K562 (cell line): Measurements from ENCODE around the gene DNAJB11. TPM values are rescaled to one million over a fixed set of nuclear protein-coding genes. Genes with fewer than 3 reads are reported as not detected.

ENCODE experiments used
- ATAC-seq: fragments of 200-7000 bp; cut with Tn5 transposase; 3 replicates; pipeline ENCODE4 v1.9.1; 2020; ENCODE audit warnings: moderate library complexity
- BruUV-seq: library from RNA; stranded (reverse); fragments of 400-500 nt; replicated peaks from 2 replicates; lab custom pipeline; 2021; lab: Mats Ljungman, UMichigan
- CTCF ChIA-PET: fragments of 300-600 bp; formaldehyde crosslinking; extraction: SDS; loops from one replicate; lab custom pipeline; 2021; ENCODE audit warnings: low intra/inter-chr PET ratio; lab: Yijun Ruan, JAX
- POLR2A ChIA-PET: fragments of 300-600, 350-650 bp; sonication (Branson Sonifier 250); formaldehyde crosslinking; extraction: SDS; loops from one replicate; lab custom pipeline; 2021; ENCODE audit warnings: antibody characterized with exemption, inconsistent platforms; lab: Yijun Ruan, JAX
- DNase-seq, 4 experiments: peaks; one replicate each; pipeline versions ENCODE4 v3.0.0 to v3.0.0-alpha.2; 2011 to 2018; ENCODE audit warnings: low spot score in 3 of 4, mixed read lengths in 3 of 4; ENCODE audit errors: extremely low read depth in 1 of 4
- FAIRE-seq: peaks from 2 replicates; lab custom pipeline; 2011; peaks lifted over from hg19 to GRCh38; lab: Jason Lieb, UNC
- H2AFZ ChIP-seq: 2 replicates; pipeline ENCODE4 v1.6.0; 2011; ENCODE audit warnings: low read depth, low read length, control low read depth, inconsistent platforms
- H3K27ac ChIP-seq: fragments of 200-600 bp; 3 replicates; pipeline ENCODE4 v1.8.0; 2011; ENCODE audit warnings: low read depth, mild to moderate bottlenecking, control low read depth, inconsistent platforms, low read length, moderate library complexity, mixed read lengths; ENCODE audit errors: extremely low read depth
- H3K27me3 ChIP-seq, 2 experiments: fragments of 300-600 bp in 1 of 2; 2 replicates in 1 of 2; 3 replicates in 1 of 2; pipeline versions ENCODE4 v1.6.0 to v1.8.0; 2011; ENCODE audit warnings: inconsistent platforms in 2 of 2, low read length in 2 of 2, mild to moderate bottlenecking in 1 of 2, mixed read lengths in 1 of 2, moderate library complexity in 1 of 2; ENCODE audit not compliant: control insufficient read depth in 2 of 2, insufficient read depth in 2 of 2
- H3K36me3 ChIP-seq: fragments of 300-600 bp; 3 replicates; pipeline ENCODE4 v1.8.0; 2011; ENCODE audit warnings: mild to moderate bottlenecking, low read length, inconsistent platforms; ENCODE audit not compliant: control insufficient read depth, insufficient read depth
- H3K4me1 ChIP-seq, 2 experiments: fragments of 200-600 bp in 1 of 2; replicated peaks in 1 of 2; 2 replicates in 1 of 2; 3 replicates in 1 of 2; pipeline versions ENCODE4 v1.5.1 to v1.8.0; 2011; ENCODE audit warnings: inconsistent platforms in 2 of 2, low read length in 2 of 2, mild to moderate bottlenecking in 1 of 2, mixed read lengths in 1 of 2, moderate library complexity in 1 of 2; ENCODE audit not compliant: control insufficient read depth in 2 of 2, insufficient read depth in 2 of 2
- H3K4me2 ChIP-seq: 2 replicates; pipeline ENCODE4 v1.6.1; 2011; ENCODE audit warnings: low read length, control low read depth, inconsistent platforms, mixed read lengths; ENCODE audit not compliant: insufficient read depth
- H3K4me3 ChIP-seq: fragments of 200-600 bp; sonication (generic), shearing (Covaris generic); 2 replicates; pipeline ENCODE4 v1.5.1; 2016; ENCODE audit warnings: control low read depth, inconsistent platforms
- H3K79me2 ChIP-seq: fragments of 200-600 bp; 3 replicates; pipeline ENCODE4 v1.8.0; 2011; ENCODE audit warnings: low read length, inconsistent platforms; ENCODE audit not compliant: control insufficient read depth, insufficient read depth
- H3K9ac ChIP-seq, 2 experiments: 2 replicates each; pipeline versions ENCODE4 v1.6.0 to v1.6.1; 2011; ENCODE audit warnings: low read depth in 2 of 2, low read length in 2 of 2, control low read depth in 1 of 2, inconsistent platforms in 1 of 2, mild to moderate bottlenecking in 1 of 2, mixed read lengths in 1 of 2; ENCODE audit not compliant: insufficient read depth in 1 of 2
- H3K9me1 ChIP-seq: one replicate; pipeline ENCODE4 v1.6.0; 2011; ENCODE audit warnings: inconsistent platforms, mild to moderate bottlenecking, low read length, moderate library complexity; ENCODE audit not compliant: control insufficient read depth, insufficient read depth
- H3K9me3 ChIP-seq: replicated peaks from 2 replicates; pipeline ENCODE4 v1.5.1; 2011; ENCODE audit warnings: low read depth, low read length, inconsistent platforms; ENCODE audit not compliant: control insufficient read depth, insufficient read depth
- H4K20me1 ChIP-seq: replicated peaks from 2 replicates; pipeline ENCODE4 v1.6.1; 2011; ENCODE audit warnings: low read length, inconsistent platforms, mixed read lengths; ENCODE audit not compliant: control insufficient read depth, insufficient read depth
- CEBPB ChIP-seq: fragments of 450-650 bp; IDR thresholded peaks from 2 replicates; pipeline ENCODE4 v1.6.1; 2016; ENCODE audit warnings: missing genetic modification characterization, missing compliant biosample characterization
- GABPB2 ChIP-seq: fragments of 250-450 bp; sonication (Bioruptor Pico); conservative IDR thresholded peaks from 2 replicates; pipeline ENCODE4 v1.5.1; 2021; ENCODE audit warnings: mild to moderate bottlenecking
- HDGF ChIP-seq: fragments of 450-650 bp; IDR thresholded peaks from 2 replicates; pipeline ENCODE4 v1.6.1; 2016
- HMG20A ChIP-seq: fragments of 450-650 bp; formaldehyde crosslinking; conservative IDR thresholded peaks from 2 replicates; pipeline ENCODE4 v1.4.0; 2020; ENCODE audit warnings: mild to moderate bottlenecking, mixed read lengths
- LARP7 ChIP-seq: fragments of 450-650 bp; IDR thresholded peaks from 2 replicates; pipeline ENCODE4 v1.6.1; 2016
- SLC30A9 ChIP-seq: fragments of 250-450 bp; sonication (Bioruptor Pico); IDR thresholded peaks from 2 replicates; pipeline ENCODE4 v1.8.0; 2022; ENCODE audit warnings: mild to moderate bottlenecking, moderate library complexity
- TCF7 ChIP-seq: sonication (generic); IDR thresholded peaks from 2 replicates; pipeline ENCODE4 v1.6.1; 2016; ENCODE audit warnings: antibody characterized with exemption, borderline replicate concordance
- XRCC5 ChIP-seq: fragments of 200-400 bp; formaldehyde crosslinking; IDR thresholded peaks from 2 replicates; pipeline ENCODE4 v1.6.1; 2017; ENCODE audit warnings: low read depth, mild to moderate bottlenecking, low read length
- ZFPM2 ChIP-seq: fragments of 250-450 bp; sonication (Bioruptor Pico); IDR thresholded peaks from 2 replicates; pipeline ENCODE4 v1.5.1; 2022; ENCODE audit warnings: mild to moderate bottlenecking
- ZNF589 ChIP-seq: fragments of 200-800 bp; sonication (Bioruptor generic); IDR thresholded peaks from 2 replicates; pipeline ENCODE4 v1.6.1; 2016; ENCODE audit warnings: low read depth, missing genetic modification characterization, missing compliant biosample characterization
- WGBS: fragments of 100-300 bp; shearing (Covaris generic); methylation state at CpG from one replicate; pipeline ENCODE4 v1.1.6; 2016; ENCODE audit warnings: low coverage, mixed read lengths; ENCODE audit not compliant: insufficient coverage; ENCODE audit errors: missing lambda C conversion rate; 5-methylcytosine and 5-hydroxymethylcytosine counted together
- in situ Hi-C: fragments of 300-500 bp; cut with MboI; formaldehyde crosslinking; loops from 4 replicates; pipeline ENCODE4 v1.15.0; 2018; ENCODE audit warnings: inconsistent platforms, mixed read lengths
- intact Hi-C: fragments of 100-400 bp; cut with micrococcal nuclease; formaldehyde crosslinking; loops from 2 replicates; pipeline ENCODE4 v1.14.2; 2022
- polyA plus RNA-seq, 8 experiments: library from polyadenylated mRNA; depleted of rRNA in 4 of 8; stranded (reverse) in 5 of 8; unstranded in 3 of 8; fragments of >200 nt; fragmentation: Nextera tagmentation in 2 of 8; fragmentation: Illumina TruSeq in 1 of 8; extraction: Ambion mirVana in 2 of 8; extraction: Trizol in 1 of 8; gene quantifications; 2 replicates each; pipeline versions ENCODE4 v1.2.1 to v1.2.3, GENCODE V29; 2011 to 2014; ENCODE audit warnings: inconsistent platforms in 1 of 8, missing spikeins in 1 of 8
- total RNA-seq, 7 experiments: library from RNA; depleted of rRNA in 6 of 7; stranded (reverse); fragments of >200 nt in 6 of 7; fragmentation: Illumina TruSeq in 2 of 7; extraction: Trizol in 2 of 7; gene quantifications; 2 replicates each; pipeline versions ENCODE4 v1.2.1 to v1.2.3, GENCODE V29; 2011 to 2021; ENCODE audit warnings: low replicate concordance in 1 of 7
- TF ChIP-seq, protein P1 (sequence below): sonication (generic); formaldehyde crosslinking; IDR thresholded peaks from 2 replicates; pipeline ENCODE4 v1.8.0; 2022; ENCODE audit warnings: mild to moderate bottlenecking, missing genetic modification reagents
- TF ChIP-seq, protein P2 (sequence below), 2 experiments: fragments of 450-650 bp in 1 of 2; sonication (generic) in 1 of 2; formaldehyde crosslinking in 1 of 2; IDR thresholded peaks in 1 of 2; conservative IDR thresholded peaks in 1 of 2; 2 replicates each; pipeline versions ENCODE4 v1.6.1 to v1.8.1; 2016 to 2023; ENCODE audit warnings: mild to moderate bottlenecking in 2 of 2, moderate library complexity in 2 of 2, inconsistent platforms in 1 of 2, missing genetic modification reagents in 1 of 2

The DNAJB11 gene
- total and polyA plus RNA-seq, 9 of the 15 experiments (the other 6 are each of a cell fraction or from before 2014, with no cell fraction given): 14.8 to 74.7 (median 63.8) TPM

DNA sequence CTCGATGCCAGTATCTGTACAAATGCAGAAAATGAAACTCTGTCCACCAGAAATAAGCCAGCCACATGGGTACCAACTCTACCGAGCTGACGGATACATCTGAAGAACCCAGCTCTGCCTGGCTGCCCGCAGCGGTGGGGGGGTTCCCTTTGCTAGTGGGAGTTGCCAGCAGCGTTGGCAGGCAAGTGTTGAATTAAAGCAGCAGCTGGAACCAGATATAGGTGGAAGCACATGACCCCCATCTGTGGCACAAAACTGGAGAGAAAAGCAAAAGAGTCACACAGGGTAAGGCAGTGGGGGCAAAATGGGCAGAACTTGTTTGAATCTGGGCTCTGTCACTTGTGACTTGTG is 44.3 kb upstream of the DNAJB11 start:
- Histone ChIP-seq H3K79me2 (no peaks in the 10 kb centered on the region), H3K36me3 (no peaks in the 10 kb centered on the region), H3K9me1 (no peaks in the 10 kb centered on the region), H3K4me1 (no peaks in the 10 kb centered on the region; a peak in 1 of 5 replicates), H3K9me3 (no peaks in the 10 kb centered on the region), H3K4me2 (no peak overlapping the region), H2AFZ (no peak overlapping the region), H4K20me1 (no peaks in the 10 kb centered on the region), H3K4me3 (no peak overlapping the region), H3K27me3 (peaks cover 6 to 27% of the 10 kb centered on the region in 2 experiments; a peak in 4 of 5 replicates), H3K9ac (no peak overlapping the region), H3K27ac (no peak overlapping the region)
- no peak for DNase-seq
- BruUV-seq: no TSS peak
- TF ChIP-seq GABPB2 (CRISPR knock-in tag) (no peak), ZFPM2 (CRISPR knock-in tag) (no peak), SLC30A9 (CRISPR knock-in tag) (no peak), HDGF (no peak), LARP7 (no peak), HMG20A (CRISPR knock-in tag) (no peak), CEBPB (tag) (no peak), TCF7 (no peak), XRCC5 (no peak), ZNF589 (CRISPR knock-in tag) (no peak)
- TF ChIP-seq, protein P1, sequence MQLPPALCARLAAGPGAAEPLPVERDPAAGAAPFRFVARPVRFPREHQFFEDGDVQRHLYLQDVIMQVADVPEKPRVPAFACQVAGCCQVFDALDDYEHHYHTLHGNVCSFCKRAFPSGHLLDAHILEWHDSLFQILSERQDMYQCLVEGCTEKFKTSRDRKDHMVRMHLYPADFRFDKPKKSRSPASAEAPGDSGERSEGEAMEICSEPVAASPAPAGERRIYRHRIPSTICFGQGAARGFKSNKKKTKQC (CRISPR knock-in tag): no peak
- TF ChIP-seq, protein P2, sequence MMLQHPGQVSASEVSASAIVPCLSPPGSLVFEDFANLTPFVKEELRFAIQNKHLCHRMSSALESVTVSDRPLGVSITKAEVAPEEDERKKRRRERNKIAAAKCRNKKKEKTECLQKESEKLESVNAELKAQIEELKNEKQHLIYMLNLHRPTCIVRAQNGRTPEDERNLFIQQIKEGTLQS (IDR thresholded peaks at IDR 0.05): no peak
- TF ChIP-seq, protein P2 (CRISPR knock-in tag; conservative IDR thresholded peaks at IDR 0.05): no peak
- intact Hi-C loops (no loop called here), in situ Hi-C loops (no loop called here)
- ChIA-PET CTCF (no interaction called here), POLR2A (no interaction called here)
- 3% methylated on average over 6 of the region's 6 CpGs for WGBS
- ATAC-seq: no peak
- no peak for FAIRE-seq
